ENCODE results near the gene DDO.

DDO gene

DNA sequence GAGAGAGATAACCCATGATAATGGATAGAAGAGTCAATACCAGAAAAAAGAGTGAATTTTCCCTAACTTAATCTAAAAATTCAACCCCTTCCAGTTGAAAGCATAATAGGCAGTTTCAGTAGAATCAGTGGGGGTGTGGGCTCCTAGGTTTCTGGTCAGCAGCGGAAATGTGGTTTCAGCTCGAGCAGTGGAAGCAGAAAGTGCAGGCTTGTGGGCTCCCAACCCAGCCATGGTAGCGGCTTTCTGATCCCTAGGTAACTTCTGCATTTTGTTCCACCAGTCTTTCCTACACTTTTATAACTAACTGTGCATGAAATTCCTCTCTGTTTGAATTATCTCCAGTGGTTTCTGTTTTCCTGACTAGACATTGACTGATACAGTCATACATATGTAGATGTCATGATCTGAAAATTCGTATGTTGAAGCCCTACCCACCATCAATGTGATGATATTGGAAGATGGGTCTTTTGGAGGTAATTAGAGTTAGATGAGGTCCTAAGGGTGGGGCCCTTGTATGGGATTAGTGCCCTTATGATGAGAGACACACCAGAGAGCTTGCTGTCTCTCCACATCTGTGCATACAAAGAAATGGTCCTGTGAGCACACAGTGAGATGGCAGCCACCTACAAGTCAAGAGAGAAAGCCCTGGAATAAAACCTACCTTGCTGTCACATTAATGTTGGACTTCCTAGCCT lies 6.5 kb upstream of the DDO start:
- in situ Hi-C loops (cut with MboI; ENCODE audit: low sequenced_read_pairs), result no loop called here

DNA sequence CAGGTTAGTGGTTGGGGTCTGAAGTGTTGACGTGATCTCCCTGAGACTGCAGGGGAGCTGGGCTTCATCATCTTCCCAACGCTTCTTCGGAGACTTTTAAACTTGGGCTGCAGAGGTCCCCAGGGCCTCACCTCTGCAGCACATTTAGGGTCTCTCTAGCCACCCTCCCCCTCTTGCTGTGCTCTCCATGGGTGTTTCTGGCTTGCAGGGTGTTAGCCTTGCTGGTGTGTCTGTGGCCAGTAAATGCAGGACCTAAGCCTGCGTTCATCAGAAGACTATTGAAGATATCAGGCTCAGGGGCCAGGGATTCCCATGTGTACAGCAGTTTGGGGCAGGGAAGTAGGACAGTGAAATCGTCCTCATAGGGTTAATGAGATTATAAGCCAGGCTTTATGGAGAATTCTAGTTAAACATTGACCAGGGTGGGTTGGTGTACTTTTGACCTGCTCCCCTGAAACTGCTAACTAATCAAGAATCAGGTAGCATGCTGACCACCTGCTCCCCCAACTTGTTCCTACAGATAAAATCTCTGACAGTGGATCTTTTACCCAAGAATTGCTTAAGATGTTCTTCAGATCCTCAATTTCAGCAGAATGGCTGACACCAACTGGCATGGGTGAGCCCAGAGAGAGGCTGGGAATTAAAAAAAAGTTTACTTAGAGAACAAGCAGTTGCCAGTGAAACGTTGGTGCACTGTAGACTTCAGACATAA lies 3.8 kb upstream of the DDO start:
- in situ Hi-C loops (cut with MboI; ENCODE audit: low sequenced_read_pairs), result no loop called here

DNA sequence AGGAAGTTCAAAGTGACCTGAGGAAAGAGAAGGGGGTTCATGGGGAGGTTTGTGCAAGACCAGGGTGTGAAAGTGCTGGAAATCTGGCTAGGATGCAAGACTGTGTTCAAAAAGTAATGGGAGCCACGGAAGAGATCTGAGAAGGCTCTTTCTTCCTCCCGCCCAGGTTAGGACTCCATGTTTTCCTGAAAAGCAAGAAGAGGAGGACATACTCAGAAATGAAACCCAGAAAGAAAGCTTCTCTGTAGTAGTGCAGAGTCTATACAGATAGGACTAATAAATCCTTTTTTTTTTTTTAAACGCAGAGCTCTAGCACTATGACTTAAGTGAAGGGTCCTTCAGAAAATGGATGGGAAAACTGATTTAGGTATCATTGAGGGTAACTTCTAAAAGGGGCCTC lies 3.2 kb upstream of the DDO start:
- in situ Hi-C loops (cut with MboI; ENCODE audit: low sequenced_read_pairs), result no loop called here

DNA sequence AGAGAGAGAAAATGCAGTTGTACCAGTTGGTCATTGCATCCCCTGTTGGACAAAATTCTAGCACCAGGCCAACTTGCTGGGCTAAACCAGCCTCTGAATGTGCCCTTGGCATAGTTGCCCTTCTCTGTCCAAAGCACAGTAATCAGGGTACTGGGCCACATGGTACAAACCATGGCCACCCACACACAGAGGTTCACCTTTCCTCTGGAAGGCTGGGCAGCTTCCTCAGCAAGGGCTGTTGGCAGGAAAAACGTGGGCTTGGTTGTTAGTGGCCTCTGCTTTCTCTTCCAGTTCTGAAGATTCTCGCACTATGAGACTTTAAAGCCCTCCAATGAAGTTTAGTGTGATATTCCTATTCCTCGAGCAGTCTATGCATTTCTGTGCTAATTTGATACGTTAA lies 706 bp downstream of the DDO start:
- in situ Hi-C loops (cut with MboI; ENCODE audit: low sequenced_read_pairs), result no loop called here

DNA sequence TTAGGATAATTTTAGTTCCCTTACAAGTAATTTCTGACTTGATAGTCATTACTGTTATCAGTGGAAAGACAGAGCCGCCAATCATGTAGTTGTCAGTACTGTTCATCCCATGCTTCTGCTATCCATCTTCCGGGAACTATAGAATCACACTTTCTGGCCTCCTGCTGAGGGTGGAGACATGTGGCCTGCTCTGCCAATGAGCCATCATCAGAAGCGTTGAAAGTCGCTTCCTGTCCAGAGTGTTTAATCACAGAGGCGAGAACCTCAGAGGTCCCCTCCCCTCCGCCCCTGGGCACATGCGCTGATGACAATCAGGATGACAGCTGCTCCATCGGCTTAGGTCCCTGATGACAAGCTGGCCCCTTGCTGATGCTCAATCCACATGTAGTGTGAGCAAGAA lies 3.0 kb downstream of the DDO start:
- in situ Hi-C loops (cut with MboI; ENCODE audit: low sequenced_read_pairs), result no loop called here

DNA sequence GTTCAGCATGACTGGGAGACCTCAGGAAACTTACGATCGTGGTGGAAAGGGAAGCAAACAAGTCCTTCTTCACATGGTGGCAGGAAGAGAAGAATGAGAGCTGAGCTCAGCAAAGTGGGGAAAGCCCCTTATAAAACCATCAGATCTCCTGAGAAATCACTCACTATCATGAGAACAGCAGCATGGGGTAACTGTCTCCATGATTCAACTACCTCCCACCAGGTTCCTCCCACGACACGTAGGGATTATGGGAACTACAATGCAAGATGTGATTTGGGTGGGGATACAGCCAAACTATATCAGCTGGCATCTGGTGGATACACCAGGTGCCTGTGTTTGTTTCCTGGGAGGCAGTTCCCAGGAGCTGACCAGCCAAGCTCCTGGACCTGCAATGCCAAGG lies 4.9 kb downstream of the DDO start:
- in situ Hi-C loops (cut with MboI; ENCODE audit: low sequenced_read_pairs), result no loop called here

DNA sequence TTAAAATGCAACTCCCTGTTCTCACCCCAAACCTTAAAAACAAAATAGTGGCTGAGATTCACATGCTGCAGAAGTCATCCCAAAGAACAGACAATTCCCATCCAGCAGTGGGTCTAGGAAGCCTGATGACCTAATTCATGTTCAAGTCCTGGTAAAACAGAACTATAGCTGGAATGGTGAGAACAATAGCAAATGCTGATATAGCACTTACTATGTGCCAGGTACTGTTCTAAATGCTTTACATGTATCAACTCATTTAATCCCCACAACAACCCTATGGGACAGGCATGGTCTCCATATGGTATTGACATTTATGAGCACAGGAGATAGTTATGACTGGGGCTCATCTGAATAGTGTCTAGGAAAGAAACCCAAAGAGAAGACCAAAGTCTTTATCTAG lies 5.6 kb downstream of the DDO start:
- in situ Hi-C loops (cut with MboI; ENCODE audit: low sequenced_read_pairs), result no loop called here

DNA sequence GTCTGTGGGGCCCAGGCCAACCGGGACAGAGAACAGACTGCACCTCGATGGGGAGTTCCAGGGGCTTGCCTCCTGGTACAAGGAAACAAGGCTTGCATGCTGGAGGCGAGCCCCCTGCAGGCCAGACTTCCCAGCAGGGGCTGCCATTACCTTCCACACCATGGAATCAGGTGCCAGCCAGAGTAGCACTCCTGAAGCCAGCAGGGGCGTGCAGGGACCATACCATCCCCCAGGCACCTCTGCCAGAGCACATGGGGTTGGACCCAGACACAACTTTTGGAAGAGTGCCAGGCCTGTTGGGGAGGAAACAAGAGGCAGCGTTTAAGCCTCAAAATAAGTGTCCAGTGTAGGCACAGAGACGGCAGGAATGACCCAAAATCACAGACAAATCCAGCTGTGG lies 6.5 kb downstream of the DDO start:
- in situ Hi-C loops (cut with MboI; ENCODE audit: low sequenced_read_pairs), result no loop called here

DNA sequence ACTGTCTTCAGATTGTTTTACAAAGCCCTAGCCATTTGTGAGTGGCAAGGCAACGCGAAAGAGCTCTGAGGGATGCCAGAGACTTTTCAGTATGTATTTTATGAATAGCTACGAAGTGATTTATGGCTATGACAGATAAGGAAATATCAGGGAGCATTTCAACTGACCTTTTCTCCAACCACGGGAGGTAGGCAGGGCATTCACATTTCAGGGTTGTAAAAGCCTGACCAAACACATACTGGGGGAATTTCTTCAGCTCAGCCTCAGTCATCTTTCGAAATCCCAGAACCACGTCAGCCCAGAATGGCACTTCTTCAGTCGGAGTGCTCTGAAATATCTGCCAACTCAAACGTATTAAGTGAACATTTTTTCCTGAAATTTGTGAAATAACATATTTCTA lies 10.8 kb downstream of the DDO start:
- in situ Hi-C loops (cut with MboI; ENCODE audit: low sequenced_read_pairs), result no loop called here

DNA sequence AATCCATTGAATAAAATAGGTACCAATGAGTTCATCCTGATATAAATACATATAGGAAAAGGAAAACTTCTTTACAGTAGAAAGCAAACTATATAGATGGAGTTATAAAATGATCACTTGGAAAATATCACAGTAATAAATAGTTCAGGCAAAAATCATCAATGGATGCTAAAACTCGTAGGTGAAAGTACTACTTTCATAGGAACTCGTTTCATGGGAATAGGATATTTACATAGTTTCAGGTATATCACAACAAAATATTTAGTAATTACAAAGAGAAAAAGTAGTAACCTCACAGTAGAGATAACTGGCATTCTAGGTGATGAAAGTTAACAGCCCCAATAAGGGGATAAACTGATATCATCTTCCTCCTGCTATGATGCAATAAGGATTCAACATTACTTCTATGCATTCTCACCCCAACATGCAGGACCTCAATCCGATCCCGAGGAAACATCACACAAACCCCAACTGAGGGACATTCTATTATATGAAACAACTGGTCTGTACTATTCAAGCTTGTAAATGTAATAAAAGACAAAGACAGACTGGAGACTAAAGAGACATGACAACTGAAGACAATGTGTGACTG lies 13.7 kb downstream of the DDO start:
- in situ Hi-C loops (cut with MboI; ENCODE audit: low sequenced_read_pairs), result no loop called here

DNA sequence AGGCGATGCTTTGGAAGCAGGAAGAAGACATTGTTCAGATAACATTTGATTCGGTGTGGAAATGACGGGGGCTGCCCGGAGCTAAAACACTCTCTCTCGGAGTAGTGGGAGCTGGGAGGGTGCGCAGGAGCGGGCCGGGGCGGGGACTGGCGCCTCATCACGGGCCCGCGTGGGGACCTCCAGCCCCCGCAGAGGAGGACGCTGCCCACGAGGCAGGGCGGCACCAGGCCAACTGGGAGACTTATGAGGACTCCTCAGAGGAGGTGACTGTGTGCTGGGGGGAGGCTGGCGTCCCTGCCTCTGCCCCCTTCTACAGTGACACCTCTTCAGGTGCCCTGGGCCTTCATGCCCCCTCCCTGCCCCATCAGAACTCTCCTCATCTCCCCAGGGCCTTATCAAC lies 15.2 kb downstream of the DDO start:
- in situ Hi-C loops (cut with MboI; ENCODE audit: low sequenced_read_pairs), result no loop called here

DNA sequence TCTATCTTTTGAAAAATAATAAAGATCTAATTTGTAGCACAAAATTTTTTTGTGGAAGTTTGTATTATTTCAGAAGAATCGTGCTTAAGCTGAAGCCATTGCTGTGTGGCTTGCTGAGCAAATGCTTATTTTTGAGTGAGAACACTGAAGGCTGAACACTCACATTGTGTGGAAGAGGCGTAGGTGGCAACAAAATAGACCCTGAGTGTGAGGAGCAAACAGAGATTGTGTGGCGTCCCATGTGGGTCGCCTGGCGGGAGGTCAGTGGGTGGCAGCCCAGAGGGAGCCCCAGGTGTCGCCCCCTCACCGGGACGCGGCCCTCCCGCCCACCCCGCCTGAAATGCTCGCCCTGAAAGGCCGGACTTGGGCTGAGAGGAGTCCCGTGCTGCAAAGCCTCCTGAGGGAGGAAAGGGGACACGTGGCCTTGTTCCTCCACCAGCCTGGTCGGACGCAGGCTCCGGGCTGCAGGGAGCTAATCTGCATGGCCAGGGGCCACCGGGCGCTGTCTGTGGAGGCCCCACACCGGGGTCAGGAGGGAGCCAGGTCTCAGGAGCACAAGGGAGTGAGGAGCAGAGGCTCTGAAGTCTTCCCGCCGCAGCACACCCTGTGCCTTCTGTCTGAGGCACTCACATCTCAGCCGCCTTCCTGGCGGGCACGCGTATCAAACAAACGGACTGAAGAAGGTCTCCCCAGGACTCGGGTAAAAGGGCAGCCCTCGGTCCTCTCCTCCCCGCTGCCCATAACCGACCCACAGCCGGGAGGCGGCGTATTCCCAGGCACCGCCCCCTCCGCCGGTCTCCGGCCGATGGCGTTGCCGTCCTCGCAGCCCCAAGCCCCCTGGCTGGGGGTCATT lies 15.9 kb downstream of the DDO start:
- in situ Hi-C loops (cut with MboI; ENCODE audit: low sequenced_read_pairs), result no loop called here

DNA sequence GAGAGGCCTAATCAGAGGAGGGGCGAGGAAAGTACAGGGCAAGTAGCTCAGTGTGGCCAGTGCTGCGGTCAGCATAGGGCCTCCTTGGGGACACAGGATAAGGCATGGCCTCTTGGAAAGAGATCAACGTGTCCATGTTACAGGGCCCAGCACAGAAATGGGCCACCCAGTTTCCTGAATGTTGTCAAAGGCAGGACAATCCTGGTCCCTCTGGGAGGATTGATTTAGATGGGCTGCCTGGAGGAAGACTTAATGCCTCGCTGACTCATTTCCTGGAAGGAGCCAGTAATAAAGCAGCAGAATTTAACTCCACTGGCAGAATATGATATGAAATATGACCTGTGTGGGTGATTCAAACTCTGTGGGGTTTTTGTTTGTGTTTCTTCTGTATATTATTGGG lies 16.6 kb downstream of the DDO start:
- in situ Hi-C loops (cut with MboI; ENCODE audit: low sequenced_read_pairs), result no loop called here

DNA sequence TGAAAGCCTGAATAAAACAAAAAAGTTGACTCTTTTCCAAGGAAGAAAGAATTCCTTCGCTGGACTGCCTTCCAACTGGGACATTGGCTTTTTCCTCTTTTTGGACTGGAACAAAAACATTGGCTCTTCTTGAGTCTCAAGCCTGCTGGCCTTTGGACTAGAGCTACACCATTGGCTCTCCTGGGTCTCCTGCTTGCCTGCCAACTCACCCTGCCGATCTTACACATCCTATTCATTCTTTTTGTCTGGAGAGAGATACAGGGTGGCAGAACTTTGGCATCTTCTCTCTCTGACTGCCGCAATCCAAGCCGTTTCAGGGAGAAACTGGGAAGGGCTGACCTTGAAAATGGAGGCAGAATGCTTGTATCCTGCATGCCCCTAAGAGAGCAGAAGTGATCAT lies 20.2 kb downstream of the DDO start:
- in situ Hi-C loops (cut with MboI; ENCODE audit: low sequenced_read_pairs), result no loop called here

DNA sequence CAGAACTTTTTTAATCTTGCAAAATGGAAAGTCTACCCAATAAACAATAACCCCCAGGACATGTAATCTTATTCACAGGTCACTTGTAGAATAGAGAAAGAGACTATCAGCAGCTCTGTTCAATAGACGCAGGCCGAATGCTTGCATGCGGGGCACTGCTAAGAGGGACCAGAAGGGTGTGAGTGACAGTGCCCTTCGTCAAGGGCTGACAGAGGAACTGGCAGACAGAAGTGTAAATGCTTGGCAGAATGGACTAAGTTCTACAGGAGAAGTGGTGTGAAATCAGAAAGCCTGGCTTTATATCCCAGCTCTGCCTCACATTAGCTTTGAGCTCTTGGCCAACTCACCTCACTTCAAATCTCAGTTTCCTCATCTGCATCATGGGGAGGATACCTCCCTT lies 21.0 kb downstream of the DDO start:
- in situ Hi-C loops (cut with MboI; ENCODE audit: low sequenced_read_pairs), result no loop called here

DNA sequence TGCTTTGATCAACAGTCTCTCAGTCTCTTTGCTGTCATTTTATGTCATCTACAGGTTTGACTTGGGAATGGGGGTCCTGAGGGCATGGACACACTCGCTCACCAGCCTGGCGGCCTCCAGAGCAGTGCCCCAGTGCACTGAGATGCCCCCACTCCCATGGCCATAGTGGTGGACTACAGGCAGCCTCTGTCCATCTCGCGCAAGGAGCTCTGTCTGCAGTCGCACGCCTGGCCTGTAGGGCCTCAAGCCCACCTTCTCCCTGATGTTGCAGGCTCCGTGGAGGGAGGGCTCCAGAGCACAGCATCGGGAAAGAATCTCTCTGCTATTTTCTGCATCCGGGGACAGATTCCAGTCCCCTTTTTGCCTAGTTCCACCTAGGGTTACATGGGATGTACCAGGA lies 22.6 kb downstream of the DDO start:
- in situ Hi-C loops (cut with MboI; ENCODE audit: low sequenced_read_pairs), result no loop called here

DNA sequence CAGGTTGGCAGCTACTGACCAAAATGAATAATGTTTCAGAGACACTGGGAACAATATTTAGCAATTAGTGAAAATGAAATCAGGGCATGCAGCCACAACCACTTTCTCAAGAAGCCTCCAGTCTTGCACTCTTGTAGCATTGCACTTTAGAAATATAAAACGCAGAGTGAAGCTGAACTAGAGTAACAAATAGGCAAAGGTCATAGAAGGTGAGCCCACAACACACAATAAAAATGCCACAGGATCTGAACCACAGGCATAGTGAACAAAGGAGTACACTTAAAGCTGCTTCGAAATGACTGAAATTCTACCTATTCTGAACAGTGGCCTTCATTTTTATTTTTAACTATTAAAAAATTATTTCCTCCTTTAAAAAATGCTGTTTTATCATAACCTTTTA lies 25.0 kb downstream of the DDO start:
- in situ Hi-C loops (cut with MboI; ENCODE audit: low sequenced_read_pairs), result no loop called here

DNA sequence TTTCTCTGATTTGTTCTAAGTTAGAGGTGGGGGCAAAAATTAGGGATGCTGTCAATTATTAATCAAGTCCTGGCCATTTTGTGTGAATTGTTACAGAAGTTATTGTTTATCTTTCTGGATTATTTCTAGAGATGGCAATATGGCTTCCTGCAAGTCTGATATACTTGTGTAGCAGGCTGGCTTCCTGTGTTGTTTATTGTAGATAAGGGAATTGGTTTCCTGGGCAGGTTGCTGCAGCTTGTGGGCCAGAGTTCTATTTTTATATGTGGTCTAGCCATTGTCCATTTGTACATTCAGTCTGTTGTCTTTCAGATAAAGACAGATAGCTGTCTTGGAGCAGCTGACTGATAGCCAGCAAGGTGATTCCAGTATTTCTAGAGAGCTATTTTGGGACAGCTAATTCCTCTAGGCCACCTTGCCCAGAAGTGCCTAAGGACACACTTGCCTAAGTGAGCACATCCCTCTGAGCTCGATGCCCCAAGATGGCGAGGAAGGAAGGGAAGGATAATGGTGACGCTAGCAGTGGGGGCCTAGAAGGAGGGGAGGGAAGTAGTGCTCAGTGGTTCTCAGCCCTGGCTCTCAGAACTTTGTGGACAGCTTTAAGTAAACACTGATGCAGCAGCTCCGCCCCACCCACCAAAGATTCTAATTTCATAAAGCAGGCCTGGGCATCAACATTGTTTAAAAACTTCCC lies 25.5 kb downstream of the DDO start:
- in situ Hi-C loops (cut with MboI; ENCODE audit: low sequenced_read_pairs), result no loop called here

DNA sequence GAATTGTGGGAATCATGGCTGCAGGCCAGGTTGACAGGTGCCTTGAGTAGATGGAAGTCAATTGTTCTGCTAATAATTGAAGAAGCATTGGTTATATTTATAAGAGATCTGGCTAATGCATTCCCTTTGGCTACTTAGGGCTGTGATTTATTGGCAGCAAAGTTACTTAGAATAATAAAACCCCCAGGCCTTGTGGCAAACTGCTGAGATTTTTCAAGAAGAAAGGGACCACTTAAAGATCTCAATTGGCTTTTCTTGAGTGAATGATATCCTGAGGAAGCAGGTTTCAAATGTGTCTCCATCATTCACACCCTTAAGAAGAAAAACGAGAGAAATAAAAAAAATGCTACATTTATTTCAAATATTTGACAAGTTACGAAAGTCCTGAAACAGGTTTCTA lies 27.4 kb downstream of the DDO start:
- in situ Hi-C loops (cut with MboI; ENCODE audit: low sequenced_read_pairs), result no loop called here

DNA sequence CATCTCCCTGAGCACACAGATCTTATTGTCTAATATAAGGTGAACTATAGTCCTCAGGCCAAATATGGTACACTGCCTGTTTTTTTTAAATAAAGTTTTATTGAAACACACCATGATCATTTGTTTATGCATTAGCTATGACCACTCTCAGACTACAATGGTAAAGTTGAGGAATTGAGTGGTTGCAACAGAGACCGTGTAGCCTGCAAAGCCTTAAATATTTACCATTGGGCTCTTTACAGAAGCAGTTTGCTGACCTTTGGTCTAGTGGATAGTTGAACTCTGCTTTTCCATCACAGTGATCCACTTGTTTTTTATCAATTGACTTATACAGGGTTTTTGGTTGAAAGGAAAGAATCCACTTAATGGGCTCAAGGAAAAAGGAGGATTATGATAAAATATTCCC lies 29.9 kb downstream of the DDO start:
- in situ Hi-C loops (cut with MboI; ENCODE audit: low sequenced_read_pairs), result no loop called here

DNA sequence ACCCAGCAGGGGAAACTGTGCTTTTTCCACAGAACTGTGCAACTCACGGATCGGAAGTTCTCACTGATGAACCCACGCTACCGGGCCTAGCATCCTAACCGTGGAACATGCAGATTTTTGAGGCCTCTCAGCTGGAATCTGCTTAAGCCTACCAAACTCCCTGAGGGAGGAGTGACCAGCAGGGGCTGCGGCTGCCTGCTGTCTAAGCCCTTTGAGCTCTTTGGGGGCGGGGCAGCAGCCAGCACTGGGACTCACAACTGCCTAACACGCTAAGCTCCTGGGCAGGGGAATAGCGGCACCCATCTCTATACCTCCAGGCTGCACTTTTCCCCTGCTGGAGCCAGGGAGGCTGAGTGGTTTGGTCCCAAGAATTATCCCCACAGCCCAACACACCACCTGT lies 36.8 kb downstream of the DDO start:
- in situ Hi-C loops (cut with MboI; ENCODE audit: low sequenced_read_pairs), result no loop called here
